ENCODE data around the gene CLPX. TPM values are rescaled to one million over a fixed set of nuclear protein-coding genes. Genes with fewer than 3 reads are reported as not detected.

Gene CLPX
- total RNA-seq, 1 donor from 2014 or later: 46.4 TPM

DNA sequence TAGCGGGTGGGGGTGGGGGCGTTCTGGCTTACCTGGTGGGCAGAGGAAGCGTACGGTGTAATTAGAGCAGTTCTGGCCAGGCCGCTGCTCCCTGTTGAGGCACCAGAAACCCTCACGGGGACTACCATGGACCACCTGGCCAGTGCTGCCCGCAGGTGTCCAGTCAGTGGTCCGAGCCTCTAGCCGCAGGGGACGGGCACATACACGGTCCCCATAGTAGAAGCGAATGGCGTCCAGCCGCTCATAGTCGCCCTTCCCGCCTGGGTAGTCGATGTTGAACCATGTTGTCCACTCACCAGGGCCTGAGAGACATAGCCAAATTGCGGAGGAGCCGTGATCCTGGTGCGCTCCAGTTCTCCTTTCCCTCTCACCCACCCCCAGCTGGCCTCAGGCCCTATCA lies 21.6 kb upstream of the CLPX start:
- Histone ChIP-seq H3K4me3 (no peak overlapping the region), H3K27ac (no peak overlapping the region), H3K27me3 (no peaks in the 10 kb centered on the region), H3K4me1 (peaks cover 28% of the 10 kb centered on the region), H3K36me3 (no peaks in the 10 kb centered on the region), H3K9me3 (no peaks in the 10 kb centered on the region)
- DNase-seq (ENCODE audit: extremely low spot score in 2 of 2): no peak
- TF ChIP-seq POLR2A (IDR thresholded peaks at IDR 0.05): no peak
- no peak for TF ChIP-seq CTCF (IDR thresholded peaks at IDR 0.05)
- no peak for TF ChIP-seq POLR2AphosphoS5 (IDR thresholded peaks at IDR 0.05; ENCODE audit: insufficient read depth in 1 of 2, low read depth in 1 of 2)
- intact Hi-C loops (cut with DNase I): no loop called here

- H3K4me3 ChIP-seq: no peak overlapping the region
- intact Hi-C loops (cut with DNase I): no loop called here
- H3K4me1 ChIP-seq: peaks cover 13% of the 10 kb centered on the region
- H3K9me3 ChIP-seq: no peaks in the 10 kb centered on the region
- H3K27me3 ChIP-seq: no peaks in the 10 kb centered on the region
- no peak for TF ChIP-seq POLR2AphosphoS5 (IDR thresholded peaks at IDR 0.05; ENCODE audit: insufficient read depth in 1 of 2, low read depth in 1 of 2)
- no peak for TF ChIP-seq CTCF (IDR thresholded peaks at IDR 0.05)
- TF ChIP-seq POLR2A (IDR thresholded peaks at IDR 0.05): no peak
- H3K27ac ChIP-seq: no peak overlapping the region
- no peaks in the 10 kb centered on the region for H3K36me3 ChIP-seq
- DNase-seq (ENCODE audit: extremely low spot score in 2 of 2): no peak
These were observed 20.0 kb upstream of the CLPX start for GRCh38 chr15:65204931-65205660.

GRCh38 chr15:65204236-65204930 lies 19.2 kb upstream of the CLPX start:
- no peak for TF ChIP-seq POLR2AphosphoS5 (IDR thresholded peaks at IDR 0.05; ENCODE audit: insufficient read depth in 1 of 2, low read depth in 1 of 2)
- TF ChIP-seq CTCF (IDR thresholded peaks at IDR 0.05): no peak
- TF ChIP-seq POLR2A (IDR thresholded peaks at IDR 0.05): no peak
- Histone ChIP-seq H3K9me3 (no peaks in the 10 kb centered on the region), H3K36me3 (no peaks in the 10 kb centered on the region), H3K27ac (no peak overlapping the region), H3K27me3 (no peaks in the 10 kb centered on the region), H3K4me1 (peaks cover 6% of the 10 kb centered on the region), H3K4me3 (no peak overlapping the region)
- intact Hi-C loops (cut with DNase I): no loop called here
- DNase-seq (ENCODE audit: extremely low spot score in 2 of 2): no peak

DNA sequence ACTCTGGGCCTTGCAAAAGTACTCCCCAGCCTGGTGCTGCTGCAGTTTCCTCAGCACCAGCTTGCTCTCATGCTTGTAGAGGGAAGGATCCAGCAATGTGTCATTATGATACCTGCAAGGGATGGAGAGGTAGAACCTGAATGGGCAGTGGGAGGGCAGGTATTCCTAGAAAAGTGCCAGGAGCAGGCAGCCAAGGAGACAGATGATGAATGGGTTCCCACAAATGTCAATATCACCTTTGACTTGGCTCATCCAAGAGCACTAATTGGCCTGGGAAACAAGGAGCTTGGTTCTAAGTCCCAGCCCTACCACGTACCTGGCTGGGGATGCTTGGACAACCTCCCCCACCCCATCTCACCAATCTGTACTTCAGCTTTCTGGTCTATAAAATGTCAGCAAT lies 16.8 kb upstream of the CLPX start:
- no peaks in the 10 kb centered on the region for H3K4me1 ChIP-seq
- no peak for TF ChIP-seq POLR2A (IDR thresholded peaks at IDR 0.05)
- TF ChIP-seq CTCF (IDR thresholded peaks at IDR 0.05): no peak
- intact Hi-C loops (cut with DNase I): no loop called here
- DNase-seq (ENCODE audit: extremely low spot score in 2 of 2): no peak
- no peaks in the 10 kb centered on the region for H3K27me3 ChIP-seq
- no peak overlapping the region for H3K27ac ChIP-seq
- no peaks in the 10 kb centered on the region for H3K36me3 ChIP-seq
- no peak overlapping the region for H3K4me3 ChIP-seq
- H3K9me3 ChIP-seq: no peaks in the 10 kb centered on the region

DNA sequence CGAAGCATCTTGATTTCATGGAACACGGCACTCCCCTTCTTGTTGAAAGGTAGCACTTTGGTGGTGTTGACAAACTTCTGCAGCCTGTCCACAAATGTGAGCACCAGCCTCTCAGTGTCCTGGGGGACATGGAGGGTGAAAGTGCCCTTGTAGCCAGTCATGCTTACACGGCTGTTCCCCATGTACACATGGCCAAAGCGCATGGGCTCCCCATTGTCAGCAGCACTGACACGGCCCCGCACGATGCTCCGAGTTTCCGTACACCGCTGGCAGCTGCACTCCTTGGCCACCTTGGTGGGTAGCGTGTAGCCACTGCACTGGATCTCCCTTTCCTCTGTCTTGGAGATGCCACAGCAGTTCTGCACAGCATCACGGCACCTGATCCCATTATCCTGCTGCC lies 13.4 kb upstream of the CLPX start:
- no peak overlapping the region for H3K4me3 ChIP-seq
- DNase-seq (ENCODE audit: extremely low spot score in 2 of 2): peak in 1 of 2 donors; percentile 88
- intact Hi-C loops (cut with DNase I): no loop called here
- no peaks in the 10 kb centered on the region for H3K36me3 ChIP-seq
- no peaks in the 10 kb centered on the region for H3K9me3 ChIP-seq
- TF ChIP-seq CTCF (IDR thresholded peaks at IDR 0.05) (no peak), POLR2A (IDR thresholded peaks at IDR 0.05) (no peak), POLR2AphosphoS5 (IDR thresholded peaks at IDR 0.05; ENCODE audit: insufficient read depth in 1 of 2, low read depth in 1 of 2) (no peak)
- peaks cover 20% of the 10 kb centered on the region for H3K4me1 ChIP-seq
- H3K27ac ChIP-seq: no peak overlapping the region
- no peaks in the 10 kb centered on the region for H3K27me3 ChIP-seq
